Loucy (cell line): Measurements from ENCODE around the gene RNF41.

Experiments
- H2AFZ ChIP-seq: fragments of 200-600 bp; sonication (generic); 2 replicates; pipeline ENCODE4 v1.6.0; 2016; ENCODE audit warnings: antibody characterized with exemption, mild to moderate bottlenecking, low read length, moderate library complexity
- H3F3A ChIP-seq: fragments of 200-600 bp; 2 replicates; pipeline ENCODE4 v1.6.0; 2016; ENCODE audit warnings: antibody characterized with exemption, low read depth, mild to moderate bottlenecking
- H3K27me3 ChIP-seq: fragments of 200-600 bp; sonication (generic); 2 replicates; pipeline ENCODE4 v1.6.1; 2014; ENCODE audit warnings: low read length, mild to moderate bottlenecking; ENCODE audit not compliant: insufficient read depth, poor library complexity, severe bottlenecking
- H3K36me3 ChIP-seq: fragments of 200-600 bp; sonication (generic); 2 replicates; pipeline ENCODE4 v1.6.1; 2016; ENCODE audit warnings: low read length; ENCODE audit not compliant: insufficient read depth
- H3K4me1 ChIP-seq: fragments of 200-600 bp; sonication (generic); 2 replicates; pipeline ENCODE4 v1.5.1; 2014; ENCODE audit warnings: low read length, mild to moderate bottlenecking; ENCODE audit not compliant: insufficient read depth, poor library complexity, severe bottlenecking
- H3K4me2 ChIP-seq: fragments of 200-600 bp; sonication (generic); 2 replicates; pipeline ENCODE4 v1.6.0; 2014; ENCODE audit warnings: antibody characterized with exemption, low read length, low read depth, mild to moderate bottlenecking; ENCODE audit not compliant: poor library complexity, severe bottlenecking
- H3K4me3 ChIP-seq: fragments of 200-600 bp; sonication (generic); 2 replicates; pipeline ENCODE4 v1.5.1; 2014; ENCODE audit warnings: low read length, mild to moderate bottlenecking, mixed read lengths; ENCODE audit not compliant: poor library complexity, severe bottlenecking
- H3K79me2 ChIP-seq: fragments of 200-600 bp; sonication (generic); 2 replicates; pipeline ENCODE4 v1.6.1; 2014; ENCODE audit warnings: low read length; ENCODE audit not compliant: insufficient read depth
- H3K9ac ChIP-seq: fragments of 200-600 bp; sonication (generic); 2 replicates; pipeline ENCODE4 v1.6.0; 2014; ENCODE audit warnings: mild to moderate bottlenecking, low read depth, low read length, moderate library complexity; ENCODE audit not compliant: poor library complexity, severe bottlenecking
- H3K9me2 ChIP-seq: fragments of 200-600 bp; sonication (generic); replicated peaks from 2 replicates; pipeline ENCODE4 v1.6.1; 2016; ENCODE audit warnings: low read depth, low read length, mixed read lengths
- H3K9me3 ChIP-seq: fragments of 200-600 bp; sonication (generic); 2 replicates; pipeline ENCODE4 v1.6.1; 2014; ENCODE audit warnings: mild to moderate bottlenecking, antibody characterized with exemption, low read length, low read depth; ENCODE audit not compliant: insufficient read depth
- H4K20me1 ChIP-seq: fragments of 200-600 bp; sonication (generic); 2 replicates; pipeline ENCODE4 v1.6.0; 2014; ENCODE audit warnings: antibody characterized with exemption, low read length, mild to moderate bottlenecking; ENCODE audit not compliant: insufficient read depth, poor library complexity, severe bottlenecking
- EZH2phosphoT487 ChIP-seq: fragments of 200-600 bp; IDR thresholded peaks from 2 replicates; pipeline ENCODE4 v1.6.1; 2018; ENCODE audit warnings: antibody characterized with exemption, mild to moderate bottlenecking, moderate library complexity, borderline replicate concordance
- TF ChIP-seq, protein P1 (sequence below): fragments of 200-600 bp; sonication (generic); conservative IDR thresholded peaks from 2 replicates; pipeline ENCODE4 v1.5.1; 2014; ENCODE audit warnings: mild to moderate bottlenecking, antibody characterized with exemption, low read length

RNF41 gene

DNA sequence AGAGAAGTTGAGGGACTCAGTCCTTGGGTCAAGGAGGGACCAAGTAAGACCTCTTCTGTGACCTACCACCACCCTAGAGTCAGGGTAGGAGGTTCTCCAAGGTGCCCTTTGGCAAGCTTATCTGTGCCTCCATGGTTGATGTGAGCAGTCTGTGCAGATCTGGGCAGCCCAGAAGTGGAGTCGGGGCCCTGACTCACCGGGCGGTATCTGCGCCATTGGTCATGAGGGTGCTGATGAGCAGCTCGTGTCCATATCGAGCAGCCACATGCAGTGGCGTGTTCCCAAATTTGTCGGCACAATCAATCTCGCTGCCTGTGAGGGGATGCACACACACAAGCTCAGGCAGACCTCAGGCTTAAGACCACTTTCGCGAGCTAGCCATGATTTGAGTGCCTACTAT lies 31.4 kb upstream of the RNF41 start:
- Histone ChIP-seq H3F3A (no peaks in the 10 kb centered on the region), H3K27me3 (no peaks in the 10 kb centered on the region), H4K20me1 (peaks cover 21% of the 10 kb centered on the region), H3K79me2 (peaks cover 31% of the 10 kb centered on the region), H3K4me3 (no peak overlapping the region), H3K36me3 (peaks cover 43% of the 10 kb centered on the region; the same call in 1 of the 2 replicates), H3K4me2 (no peak overlapping the region), H3K9ac (no peak overlapping the region), H3K9me2 (no peaks in the 10 kb centered on the region), H3K4me1 (peaks cover 19% of the 10 kb centered on the region), H3K9me3 (no peaks in the 10 kb centered on the region), H2AFZ (no peak overlapping the region)
- TF ChIP-seq, protein P1, sequence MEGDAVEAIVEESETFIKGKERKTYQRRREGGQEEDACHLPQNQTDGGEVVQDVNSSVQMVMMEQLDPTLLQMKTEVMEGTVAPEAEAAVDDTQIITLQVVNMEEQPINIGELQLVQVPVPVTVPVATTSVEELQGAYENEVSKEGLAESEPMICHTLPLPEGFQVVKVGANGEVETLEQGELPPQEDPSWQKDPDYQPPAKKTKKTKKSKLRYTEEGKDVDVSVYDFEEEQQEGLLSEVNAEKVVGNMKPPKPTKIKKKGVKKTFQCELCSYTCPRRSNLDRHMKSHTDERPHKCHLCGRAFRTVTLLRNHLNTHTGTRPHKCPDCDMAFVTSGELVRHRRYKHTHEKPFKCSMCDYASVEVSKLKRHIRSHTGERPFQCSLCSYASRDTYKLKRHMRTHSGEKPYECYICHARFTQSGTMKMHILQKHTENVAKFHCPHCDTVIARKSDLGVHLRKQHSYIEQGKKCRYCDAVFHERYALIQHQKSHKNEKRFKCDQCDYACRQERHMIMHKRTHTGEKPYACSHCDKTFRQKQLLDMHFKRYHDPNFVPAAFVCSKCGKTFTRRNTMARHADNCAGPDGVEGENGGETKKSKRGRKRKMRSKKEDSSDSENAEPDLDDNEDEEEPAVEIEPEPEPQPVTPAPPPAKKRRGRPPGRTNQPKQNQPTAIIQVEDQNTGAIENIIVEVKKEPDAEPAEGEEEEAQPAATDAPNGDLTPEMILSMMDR: no peak
- no peak for TF ChIP-seq EZH2phosphoT487

DNA sequence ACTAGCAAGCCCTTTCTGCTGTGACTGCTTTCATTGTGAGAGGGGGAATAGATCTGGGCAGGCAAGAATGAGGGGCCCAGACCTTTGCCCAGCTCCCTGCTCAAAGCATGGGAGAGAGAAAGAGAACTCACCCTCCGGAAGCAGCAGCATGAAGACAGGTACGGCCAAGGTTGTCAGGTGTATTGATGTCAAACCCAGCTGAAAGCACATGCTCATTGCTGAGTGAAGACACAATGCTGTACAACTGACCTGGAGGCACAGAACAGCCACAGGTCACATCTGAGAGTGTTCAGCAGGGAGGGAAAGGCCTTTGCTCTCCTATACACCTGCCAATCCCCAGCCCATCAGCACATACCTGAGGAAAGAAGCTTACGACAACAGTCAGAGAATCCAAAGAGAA lies 30.9 kb upstream of the RNF41 start:
- H3F3A ChIP-seq: no peaks in the 10 kb centered on the region
- no peak overlapping the region for H2AFZ ChIP-seq
- H3K4me2 ChIP-seq: no peak overlapping the region
- peaks cover 27% of the 10 kb centered on the region for H3K79me2 ChIP-seq
- H4K20me1 ChIP-seq: peaks cover 18% of the 10 kb centered on the region
- H3K9ac ChIP-seq: no peak overlapping the region
- TF ChIP-seq, protein P1: no peak
- no peak for TF ChIP-seq EZH2phosphoT487
- no peaks in the 10 kb centered on the region for H3K9me3 ChIP-seq
- H3K4me3 ChIP-seq: no peak overlapping the region
- no peaks in the 10 kb centered on the region for H3K9me2 ChIP-seq
- peaks cover 47% of the 10 kb centered on the region; the same call in 1 of the 2 replicates for H3K36me3 ChIP-seq
- peaks cover 17% of the 10 kb centered on the region for H3K4me1 ChIP-seq
- H3K27me3 ChIP-seq: no peaks in the 10 kb centered on the region

DNA sequence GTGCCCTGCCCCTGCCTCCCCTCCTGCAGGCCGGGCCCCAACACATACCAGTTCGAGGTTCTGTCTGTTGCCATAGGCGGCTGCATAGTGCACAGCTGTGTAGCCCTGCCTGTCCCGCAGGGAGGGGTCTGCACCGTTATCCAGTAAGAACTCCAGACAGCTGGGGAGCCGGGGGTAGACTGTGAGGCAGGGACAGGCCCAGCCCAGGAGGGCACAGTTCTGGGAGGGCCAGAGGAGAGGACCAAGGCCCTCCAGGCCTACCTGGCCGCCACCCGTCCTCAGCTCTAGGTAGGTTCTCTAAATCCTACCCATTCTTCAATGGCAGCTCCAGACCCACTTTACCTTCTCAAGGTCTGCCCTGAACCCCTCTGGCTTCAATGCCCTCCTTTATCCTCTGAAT lies 27.0 kb upstream of the RNF41 start:
- no peaks in the 10 kb centered on the region for H4K20me1 ChIP-seq
- H3K4me3 ChIP-seq: no peak overlapping the region
- TF ChIP-seq, protein P1: no peak
- no peak for TF ChIP-seq EZH2phosphoT487
- H2AFZ ChIP-seq: no peak overlapping the region
- H3K9me2 ChIP-seq: no peaks in the 10 kb centered on the region
- H3K27me3 ChIP-seq: no peaks in the 10 kb centered on the region
- H3K9ac ChIP-seq: no peak overlapping the region
- H3K4me1 ChIP-seq: no peaks in the 10 kb centered on the region
- H3K9me3 ChIP-seq: no peaks in the 10 kb centered on the region
- H3K79me2 ChIP-seq: no peaks in the 10 kb centered on the region
- H3F3A ChIP-seq: no peaks in the 10 kb centered on the region
- H3K36me3 ChIP-seq: peaks cover 66% of the 10 kb centered on the region; the same call in 1 of the 2 replicates
- H3K4me2 ChIP-seq: no peak overlapping the region
